GM12878 (cell line): Measurements from ENCODE around the gene COQ8B. TPM values are rescaled to one million over a fixed set of nuclear protein-coding genes. Genes with fewer than 3 reads are reported as not detected.

Experiments used
- BHLHE40 ChIP-seq, 2 experiments: fragments of 450-650 bp in 1 of 2; IDR thresholded peaks; 2 replicates each; pipeline ENCODE4 v1.6.1; 2011 to 2017; ENCODE audit warnings: low read depth in 2 of 2, borderline replicate concordance in 1 of 2, improper control_type of control experiment in 1 of 2, low read length in 1 of 2, mild to moderate bottlenecking in 1 of 2
- CBX5 ChIP-seq: sonication (generic); IDR thresholded peaks from 2 replicates; pipeline ENCODE4 v1.6.1; 2016; ENCODE audit warnings: low read depth, moderate library complexity, mild to moderate bottlenecking, inconsistent platforms
- MEF2A ChIP-seq: IDR thresholded peaks from 2 replicates; pipeline ENCODE4 v1.6.1; 2011; ENCODE audit warnings: low read depth, mild to moderate bottlenecking, low read length, moderate library complexity; ENCODE audit not compliant: insufficient read depth
- MTA2 ChIP-seq: fragments of 450-650 bp; IDR thresholded peaks from 2 replicates; pipeline ENCODE4 v1.6.1; 2016; ENCODE audit warnings: low read depth, mild to moderate bottlenecking, moderate library complexity
- RBBP5 ChIP-seq: fragments of 200-600 bp; sonication (generic); conservative IDR thresholded peaks from 2 replicates; pipeline ENCODE4 v1.6.1; 2016
- ZNF207 ChIP-seq: fragments of 450-650 bp; IDR thresholded peaks from 2 replicates; pipeline ENCODE4 v1.6.1; 2014; ENCODE audit warnings: antibody characterized with exemption, mild to moderate bottlenecking, borderline replicate concordance
- ZSCAN29 ChIP-seq: fragments of 450-650 bp; IDR thresholded peaks from 2 replicates; pipeline ENCODE4 v1.6.1; 2017; ENCODE audit warnings: mild to moderate bottlenecking, moderate library complexity
- ZZZ3 ChIP-seq: IDR thresholded peaks from 2 replicates; pipeline ENCODE4 v1.6.1; 2011; ENCODE audit warnings: low read depth; ENCODE audit not compliant: control insufficient read depth, insufficient read length
- polyA plus RNA-seq, 11 experiments: library from polyadenylated mRNA; depleted of rRNA in 4 of 11; unstranded in 6 of 11; stranded (reverse) in 5 of 11; fragments of >200 nt; fragmentation: Nextera tagmentation in 4 of 11; fragmentation: Illumina TruSeq in 1 of 11; extraction: Ambion mirVana in 4 of 11; extraction: Trizol in 1 of 11; gene quantifications; 1 replicate in 1 of 11; 2 replicates in 10 of 11; pipeline versions ENCODE4 v1.2.1 to v1.2.3, GENCODE V29; 2011 to 2016; ENCODE audit warnings: inconsistent platforms in 2 of 11, missing spikeins in 2 of 11, low read depth in 1 of 11
- total RNA-seq, 4 experiments: library from RNA; depleted of rRNA in 3 of 4; stranded (reverse); fragments of >200 nt in 3 of 4; fragmentation: Illumina TruSeq in 1 of 4; extraction: Trizol in 1 of 4; gene quantifications; 2 replicates each; pipeline versions ENCODE4 v1.2.1 to v1.2.3, GENCODE V29; 2013 to 2021
- TF ChIP-seq, protein P1 (sequence below): IDR thresholded peaks from 2 replicates; pipeline ENCODE4 v1.6.1; 2011; ENCODE audit warnings: mild to moderate bottlenecking, low read depth, low read length, moderate library complexity; ENCODE audit not compliant: insufficient replicate concordance
- TF ChIP-seq, protein P2 (sequence below): IDR thresholded peaks from 2 replicates; pipeline ENCODE4 v1.6.1; 2012; ENCODE audit warnings: low read depth, low read length, improper control_type of control experiment
- TF ChIP-seq, protein P3 (sequence below): fragments of 450-650 bp; IDR thresholded peaks from 2 replicates; pipeline ENCODE4 v1.6.1; 2017; ENCODE audit warnings: mild to moderate bottlenecking, low read depth, inconsistent platforms; ENCODE audit not compliant: poor library complexity, severe bottlenecking
- TF ChIP-seq, protein P4 (sequence below): fragments of 450-650 bp; IDR thresholded peaks from 2 replicates; pipeline ENCODE4 v1.6.1; 2018; ENCODE audit warnings: borderline replicate concordance, mild to moderate bottlenecking; ENCODE audit not compliant: partially characterized antibody
- TF ChIP-seq, protein P5 (sequence below): fragments of 450-650 bp; IDR thresholded peaks from 2 replicates; pipeline ENCODE4 v1.6.1; 2014; ENCODE audit warnings: mild to moderate bottlenecking
- TF ChIP-seq, protein P6 (sequence below), 3 experiments: IDR thresholded peaks in 2 of 3; conservative IDR thresholded peaks in 1 of 3; 2 replicates each; pipeline ENCODE4 v1.5.1; 2011; ENCODE audit warnings: low read depth in 3 of 3, low read length in 3 of 3, mild to moderate bottlenecking in 3 of 3, control low read depth in 2 of 3, moderate library complexity in 2 of 3, inconsistent platforms in 1 of 3, mixed read lengths in 1 of 3; ENCODE audit not compliant: control insufficient read depth in 2 of 3, insufficient read depth in 1 of 3; ENCODE audit errors: extremely low read depth in 1 of 3
- TF ChIP-seq, protein P7 (sequence below): IDR thresholded peaks from 2 replicates; pipeline ENCODE4 v1.6.1; 2011; ENCODE audit warnings: borderline replicate concordance, low read depth, mild to moderate bottlenecking, moderate library complexity, low read length; ENCODE audit not compliant: insufficient read depth, poor library complexity, severe bottlenecking

Gene COQ8B
- total and polyA plus RNA-seq, 10 of the 15 experiments (the other 5 are each of a cell fraction or from before 2014, with no cell fraction given), result 0.39 to 37.1 (median 16.8) TPM

DNA sequence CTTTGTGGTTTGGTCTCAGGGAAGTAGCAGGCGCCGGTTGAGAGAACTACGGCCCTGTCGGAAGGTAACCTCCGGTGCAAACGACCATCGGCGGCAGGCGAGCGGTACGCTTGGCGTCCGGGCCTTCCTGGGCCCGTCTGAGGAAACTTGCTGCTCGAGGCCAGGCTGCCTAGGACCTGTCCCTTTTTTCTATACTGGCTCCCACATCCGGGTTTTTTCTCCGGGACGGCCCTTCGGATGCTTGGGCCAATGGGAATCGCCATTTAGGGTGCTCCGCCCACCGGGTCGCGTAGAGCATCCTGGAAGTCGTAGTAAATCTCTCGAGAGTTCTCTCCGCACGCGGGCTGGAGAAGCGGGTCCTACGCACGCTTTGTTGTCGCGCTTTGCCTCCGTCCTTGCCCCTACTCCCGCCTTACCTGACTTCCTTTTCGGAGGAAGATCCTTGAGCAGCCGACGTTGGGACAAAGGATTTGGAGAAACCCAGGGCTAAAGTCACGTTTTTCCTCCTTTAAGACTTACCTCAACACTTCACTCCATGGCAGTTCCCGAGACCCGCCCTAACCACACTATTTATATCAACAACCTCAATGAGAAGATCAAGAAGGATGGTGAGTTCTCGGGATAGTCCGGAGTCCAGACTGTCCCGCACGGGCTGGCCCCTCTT is 34.3 kb upstream of the COQ8B start, which contains the start of gene SNRPA (continued):
- TF ChIP-seq, protein P1, sequence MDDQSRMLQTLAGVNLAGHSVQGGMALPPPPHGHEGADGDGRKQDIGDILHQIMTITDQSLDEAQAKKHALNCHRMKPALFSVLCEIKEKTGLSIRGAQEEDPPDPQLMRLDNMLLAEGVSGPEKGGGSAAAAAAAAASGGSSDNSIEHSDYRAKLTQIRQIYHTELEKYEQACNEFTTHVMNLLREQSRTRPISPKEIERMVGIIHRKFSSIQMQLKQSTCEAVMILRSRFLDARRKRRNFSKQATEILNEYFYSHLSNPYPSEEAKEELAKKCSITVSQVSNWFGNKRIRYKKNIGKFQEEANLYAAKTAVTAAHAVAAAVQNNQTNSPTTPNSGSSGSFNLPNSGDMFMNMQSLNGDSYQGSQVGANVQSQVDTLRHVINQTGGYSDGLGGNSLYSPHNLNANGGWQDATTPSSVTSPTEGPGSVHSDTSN, result no peak
- TF ChIP-seq, protein P2, sequence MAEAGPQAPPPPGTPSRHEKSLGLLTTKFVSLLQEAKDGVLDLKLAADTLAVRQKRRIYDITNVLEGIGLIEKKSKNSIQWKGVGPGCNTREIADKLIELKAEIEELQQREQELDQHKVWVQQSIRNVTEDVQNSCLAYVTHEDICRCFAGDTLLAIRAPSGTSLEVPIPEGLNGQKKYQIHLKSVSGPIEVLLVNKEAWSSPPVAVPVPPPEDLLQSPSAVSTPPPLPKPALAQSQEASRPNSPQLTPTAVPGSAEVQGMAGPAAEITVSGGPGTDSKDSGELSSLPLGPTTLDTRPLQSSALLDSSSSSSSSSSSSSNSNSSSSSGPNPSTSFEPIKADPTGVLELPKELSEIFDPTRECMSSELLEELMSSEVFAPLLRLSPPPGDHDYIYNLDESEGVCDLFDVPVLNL, result no peak
- TF ChIP-seq ZNF207, result peak; percentile 39; the same call in 1 of the 2 replicates
- no peak for TF ChIP-seq ZSCAN29
- no peak for TF ChIP-seq CBX5
- peak; percentile 71 to 78; a peak in 3 of 4 replicates for TF ChIP-seq BHLHE40 (IDR thresholded peaks at IDR 0.05; ENCODE audit: borderline replicate concordance in 1 of 2, low read depth in 2 of 2, low read length in 1 of 2)
- TF ChIP-seq, protein P3, sequence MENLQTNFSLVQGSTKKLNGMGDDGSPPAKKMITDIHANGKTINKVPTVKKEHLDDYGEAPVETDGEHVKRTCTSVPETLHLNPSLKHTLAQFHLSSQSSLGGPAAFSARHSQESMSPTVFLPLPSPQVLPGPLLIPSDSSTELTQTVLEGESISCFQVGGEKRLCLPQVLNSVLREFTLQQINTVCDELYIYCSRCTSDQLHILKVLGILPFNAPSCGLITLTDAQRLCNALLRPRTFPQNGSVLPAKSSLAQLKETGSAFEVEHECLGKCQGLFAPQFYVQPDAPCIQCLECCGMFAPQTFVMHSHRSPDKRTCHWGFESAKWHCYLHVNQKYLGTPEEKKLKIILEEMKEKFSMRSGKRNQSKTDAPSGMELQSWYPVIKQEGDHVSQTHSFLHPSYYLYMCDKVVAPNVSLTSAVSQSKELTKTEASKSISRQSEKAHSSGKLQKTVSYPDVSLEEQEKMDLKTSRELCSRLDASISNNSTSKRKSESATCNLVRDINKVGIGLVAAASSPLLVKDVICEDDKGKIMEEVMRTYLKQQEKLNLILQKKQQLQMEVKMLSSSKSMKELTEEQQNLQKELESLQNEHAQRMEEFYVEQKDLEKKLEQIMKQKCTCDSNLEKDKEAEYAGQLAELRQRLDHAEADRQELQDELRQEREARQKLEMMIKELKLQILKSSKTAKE, result no peak
- TF ChIP-seq, protein P4, sequence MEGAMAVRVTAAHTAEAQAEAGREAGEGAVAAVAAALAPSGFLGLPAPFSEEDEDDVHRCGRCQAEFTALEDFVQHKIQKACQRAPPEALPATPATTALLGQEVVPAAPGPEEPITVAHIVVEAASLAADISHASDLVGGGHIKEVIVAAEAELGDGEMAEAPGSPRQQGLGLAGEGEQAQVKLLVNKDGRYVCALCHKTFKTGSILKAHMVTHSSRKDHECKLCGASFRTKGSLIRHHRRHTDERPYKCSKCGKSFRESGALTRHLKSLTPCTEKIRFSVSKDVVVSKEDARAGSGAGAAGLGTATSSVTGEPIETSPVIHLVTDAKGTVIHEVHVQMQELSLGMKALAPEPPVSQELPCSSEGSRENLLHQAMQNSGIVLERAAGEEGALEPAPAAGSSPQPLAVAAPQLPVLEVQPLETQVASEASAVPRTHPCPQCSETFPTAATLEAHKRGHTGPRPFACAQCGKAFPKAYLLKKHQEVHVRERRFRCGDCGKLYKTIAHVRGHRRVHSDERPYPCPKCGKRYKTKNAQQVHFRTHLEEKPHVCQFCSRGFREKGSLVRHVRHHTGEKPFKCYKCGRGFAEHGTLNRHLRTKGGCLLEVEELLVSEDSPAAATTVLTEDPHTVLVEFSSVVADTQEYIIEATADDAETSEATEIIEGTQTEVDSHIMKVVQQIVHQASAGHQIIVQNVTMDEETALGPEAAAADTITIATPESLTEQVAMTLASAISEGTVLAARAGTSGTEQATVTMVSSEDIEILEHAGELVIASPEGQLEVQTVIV, result peak; percentile 27
- TF ChIP-seq ZZZ3, result no peak
- TF ChIP-seq, protein P5, sequence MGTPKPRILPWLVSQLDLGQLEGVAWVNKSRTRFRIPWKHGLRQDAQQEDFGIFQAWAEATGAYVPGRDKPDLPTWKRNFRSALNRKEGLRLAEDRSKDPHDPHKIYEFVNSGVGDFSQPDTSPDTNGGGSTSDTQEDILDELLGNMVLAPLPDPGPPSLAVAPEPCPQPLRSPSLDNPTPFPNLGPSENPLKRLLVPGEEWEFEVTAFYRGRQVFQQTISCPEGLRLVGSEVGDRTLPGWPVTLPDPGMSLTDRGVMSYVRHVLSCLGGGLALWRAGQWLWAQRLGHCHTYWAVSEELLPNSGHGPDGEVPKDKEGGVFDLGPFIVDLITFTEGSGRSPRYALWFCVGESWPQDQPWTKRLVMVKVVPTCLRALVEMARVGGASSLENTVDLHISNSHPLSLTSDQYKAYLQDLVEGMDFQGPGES, result no peak
- TF ChIP-seq MTA2, result no peak
- TF ChIP-seq, protein P6, sequence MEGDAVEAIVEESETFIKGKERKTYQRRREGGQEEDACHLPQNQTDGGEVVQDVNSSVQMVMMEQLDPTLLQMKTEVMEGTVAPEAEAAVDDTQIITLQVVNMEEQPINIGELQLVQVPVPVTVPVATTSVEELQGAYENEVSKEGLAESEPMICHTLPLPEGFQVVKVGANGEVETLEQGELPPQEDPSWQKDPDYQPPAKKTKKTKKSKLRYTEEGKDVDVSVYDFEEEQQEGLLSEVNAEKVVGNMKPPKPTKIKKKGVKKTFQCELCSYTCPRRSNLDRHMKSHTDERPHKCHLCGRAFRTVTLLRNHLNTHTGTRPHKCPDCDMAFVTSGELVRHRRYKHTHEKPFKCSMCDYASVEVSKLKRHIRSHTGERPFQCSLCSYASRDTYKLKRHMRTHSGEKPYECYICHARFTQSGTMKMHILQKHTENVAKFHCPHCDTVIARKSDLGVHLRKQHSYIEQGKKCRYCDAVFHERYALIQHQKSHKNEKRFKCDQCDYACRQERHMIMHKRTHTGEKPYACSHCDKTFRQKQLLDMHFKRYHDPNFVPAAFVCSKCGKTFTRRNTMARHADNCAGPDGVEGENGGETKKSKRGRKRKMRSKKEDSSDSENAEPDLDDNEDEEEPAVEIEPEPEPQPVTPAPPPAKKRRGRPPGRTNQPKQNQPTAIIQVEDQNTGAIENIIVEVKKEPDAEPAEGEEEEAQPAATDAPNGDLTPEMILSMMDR (IDR thresholded peaks at IDR 0.05 in 2 of 3, conservative IDR thresholded peaks at IDR 0.05 in 1 of 3; ENCODE audit: control insufficient read depth in 2 of 3, extremely low read depth in 1 of 3, insufficient read depth in 1 of 3, low read depth in 3 of 3, low read length in 3 of 3), result no peak
- TF ChIP-seq, protein P7, sequence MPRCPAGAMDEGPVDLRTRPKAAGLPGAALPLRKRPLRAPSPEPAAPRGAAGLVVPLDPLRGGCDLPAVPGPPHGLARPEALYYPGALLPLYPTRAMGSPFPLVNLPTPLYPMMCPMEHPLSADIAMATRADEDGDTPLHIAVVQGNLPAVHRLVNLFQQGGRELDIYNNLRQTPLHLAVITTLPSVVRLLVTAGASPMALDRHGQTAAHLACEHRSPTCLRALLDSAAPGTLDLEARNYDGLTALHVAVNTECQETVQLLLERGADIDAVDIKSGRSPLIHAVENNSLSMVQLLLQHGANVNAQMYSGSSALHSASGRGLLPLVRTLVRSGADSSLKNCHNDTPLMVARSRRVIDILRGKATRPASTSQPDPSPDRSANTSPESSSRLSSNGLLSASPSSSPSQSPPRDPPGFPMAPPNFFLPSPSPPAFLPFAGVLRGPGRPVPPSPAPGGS, result no peak
- no peak for TF ChIP-seq MEF2A
- no peak for TF ChIP-seq RBBP5
